NT2/D1 (cell line): ENCODE results near the gene MEPCE.
A peak's percentile ranks its signal among the peaks of the same experiment; 100 is the strongest.
"Not testable (repeated sequence)": the region's sequence is repeated elsewhere in the genome, so short reads cannot be mapped to it uniquely, and the experiment has no call there.

ENCODE experiments used
- DNase-seq: peaks from one replicate; pipeline ENCODE4 v3.0.0-alpha.2; 2011; ENCODE audit warnings: low read depth, low spot score
- H3K27me3 ChIP-seq: 2 replicates; pipeline ENCODE4 v1.6.0; 2011; ENCODE audit warnings: mild to moderate bottlenecking; ENCODE audit not compliant: insufficient read length, insufficient read depth
- H3K36me3 ChIP-seq: 2 replicates; pipeline ENCODE4 v1.6.1; 2011; ENCODE audit warnings: mild to moderate bottlenecking, low read length, mixed read lengths; ENCODE audit not compliant: insufficient read depth, insufficient read length
- H3K4me1 ChIP-seq: 2 replicates; pipeline ENCODE4 v1.5.1; 2011; ENCODE audit not compliant: insufficient read depth, insufficient read length
- H3K4me3 ChIP-seq: 2 replicates; pipeline ENCODE4 v1.5.1; 2011; ENCODE audit warnings: low read depth; ENCODE audit not compliant: insufficient read length
- H3K9ac ChIP-seq: 2 replicates; pipeline ENCODE4 v1.6.0; 2011; ENCODE audit warnings: low read depth; ENCODE audit not compliant: insufficient read length
- H3K9me3 ChIP-seq: 2 replicates; pipeline ENCODE4 v1.5.1; 2011; ENCODE audit warnings: mild to moderate bottlenecking, low read length; ENCODE audit not compliant: insufficient read depth
- SUZ12 ChIP-seq: IDR thresholded peaks from 2 replicates; pipeline ENCODE4 v1.6.1; 2011; ENCODE audit not compliant: insufficient read length, insufficient read depth; ENCODE audit errors: extremely low read depth
- YY1 ChIP-seq: IDR thresholded peaks from 2 replicates; pipeline ENCODE4 v1.6.1; 2011; ENCODE audit not compliant: insufficient read length, insufficient read depth
- ZNF274 ChIP-seq: IDR thresholded peaks from 2 replicates; pipeline ENCODE4 v1.6.1; 2011; ENCODE audit warnings: mild to moderate bottlenecking, low read depth, low read length

The MEPCE gene

GRCh38 chr7:100429637-100430492 lies at the start of gene MEPCE:
TSS of gene MEPCE (plus strand) at chr7:100429831. CDS start at chr7:100430019, 188 bp downstream.
- DNase-seq, result peak; percentile 81
- TF ChIP-seq YY1, result no peak
- peak within 1 kb of the TSS; percentile 87 for H3K4me3 ChIP-seq
- peaks cover 17% of the 10 kb centered on the region for H3K4me1 ChIP-seq
- H3K36me3 ChIP-seq, result peaks cover 45% of the 10 kb centered on the region
- peaks cover 6% of the 10 kb centered on the region; the same call in 1 of the 2 replicates for H3K9me3 ChIP-seq
- no peaks in the 10 kb centered on the region for H3K27me3 ChIP-seq
- H3K9ac ChIP-seq, result peak within 1 kb of the TSS; percentile 97

GRCh38 chr7:100380196-100380595 lies 49.4 kb upstream of the MEPCE start:
- TF ChIP-seq YY1, result no peak
- TF ChIP-seq SUZ12, result no peak
- TF ChIP-seq ZNF274, result no peak
- Histone ChIP-seq H3K27me3 (no peaks in the 10 kb centered on the region), H3K4me1 (peaks cover under 1% of the 10 kb centered on the region), H3K36me3 (no peaks in the 10 kb centered on the region), H3K9ac (no peak overlapping the region), H3K4me3 (no peak overlapping the region), H3K9me3 (no peaks in the 10 kb centered on the region)
- DNase-seq, result no peak

- H3K27me3 ChIP-seq, H3K36me3 ChIP-seq, H3K4me1 ChIP-seq, H3K9ac ChIP-seq, DNase-seq, H3K9me3 ChIP-seq, H3K4me3 ChIP-seq: not testable (repeated sequence)
Measured at GRCh38 chr7:100381531-100382233, 47.9 kb upstream of the MEPCE start.

GRCh38 chr7:100382234-100382853 lies 47.3 kb upstream of the MEPCE start:
- not testable (repeated sequence) for H3K36me3 ChIP-seq, H3K27me3 ChIP-seq, H3K9me3 ChIP-seq, DNase-seq, H3K4me1 ChIP-seq, H3K9ac ChIP-seq, H3K4me3 ChIP-seq

GRCh38 chr7:100384628-100385294 lies 44.9 kb upstream of the MEPCE start:
- no peak for DNase-seq
- H3K9me3 ChIP-seq, result no peaks in the 10 kb centered on the region
- TF ChIP-seq YY1, result no peak
- TF ChIP-seq SUZ12, result no peak
- TF ChIP-seq ZNF274, result no peak
- H3K36me3 ChIP-seq, result no peaks in the 10 kb centered on the region
- H3K9ac ChIP-seq, result no peak overlapping the region
- no peaks in the 10 kb centered on the region for H3K27me3 ChIP-seq
- H3K4me3 ChIP-seq, result no peak overlapping the region
- H3K4me1 ChIP-seq, result peaks cover 2% of the 10 kb centered on the region

GRCh38 chr7:100386940-100387339 lies 42.7 kb upstream of the MEPCE start:
- Histone ChIP-seq H3K4me3 (no peak overlapping the region), H3K4me1 (peaks cover 8% of the 10 kb centered on the region), H3K9ac (no peak overlapping the region), H3K36me3 (no peaks in the 10 kb centered on the region), H3K27me3 (no peaks in the 10 kb centered on the region), H3K9me3 (no peaks in the 10 kb centered on the region)
- no peak for DNase-seq
- TF ChIP-seq YY1 (no peak), ZNF274 (no peak), SUZ12 (no peak)

GRCh38 chr7:100387695-100388094 lies 41.9 kb upstream of the MEPCE start:
- Histone ChIP-seq H3K27me3 (no peaks in the 10 kb centered on the region), H3K9ac (no peak overlapping the region), H3K36me3 (no peaks in the 10 kb centered on the region), H3K4me3 (no peak overlapping the region), H3K9me3 (no peaks in the 10 kb centered on the region), H3K4me1 (peaks cover 8% of the 10 kb centered on the region)
- TF ChIP-seq SUZ12 (no peak), YY1 (no peak), ZNF274 (no peak)
- DNase-seq, result no peak
